Karpas-422 (cell line): ENCODE results near the gene ANKRD44. TPM values are rescaled to one million over a fixed set of nuclear protein-coding genes. Genes with fewer than 3 reads are reported as not detected.
"Not testable (repeated sequence)": the region's sequence is repeated elsewhere in the genome, so short reads cannot be mapped to it uniquely, and the experiment has no call there.

Experiments
- DNase-seq: peaks from one replicate; pipeline ENCODE4 v3.0.0-alpha.2; 2015
- H2AFZ ChIP-seq: fragments of 200-600 bp; sonication (generic); 2 replicates; pipeline ENCODE4 v1.6.1; 2014; ENCODE audit warnings: antibody characterized with exemption, low read length, mixed read lengths
- H3K27ac ChIP-seq: fragments of 200-600 bp; sonication (generic); 2 replicates; pipeline ENCODE4 v1.5.1; 2014; ENCODE audit warnings: mild to moderate bottlenecking, low read length, moderate library complexity
- H3K27me3 ChIP-seq: fragments of 200-600 bp; sonication (generic); 2 replicates; pipeline ENCODE4 v1.6.1; 2014; ENCODE audit warnings: low read length, mixed read lengths
- H3K36me3 ChIP-seq: fragments of 200-600 bp; sonication (generic); 2 replicates; pipeline ENCODE4 v1.6.1; 2014; ENCODE audit warnings: low read length, mixed read lengths; ENCODE audit not compliant: insufficient read depth
- H3K4me1 ChIP-seq: fragments of 200-600 bp; sonication (generic); 2 replicates; pipeline ENCODE4 v1.6.1; 2014; ENCODE audit warnings: mild to moderate bottlenecking, low read length, mixed read lengths
- H3K4me2 ChIP-seq: fragments of 200-600 bp; sonication (generic); 2 replicates; pipeline ENCODE4 v1.6.1; 2014; ENCODE audit warnings: low read length, low read depth, mild to moderate bottlenecking; ENCODE audit not compliant: poor library complexity, severe bottlenecking
- H3K4me3 ChIP-seq: fragments of 200-600 bp; sonication (generic); 2 replicates; pipeline ENCODE4 v1.5.1; 2014; ENCODE audit warnings: mild to moderate bottlenecking, antibody characterized with exemption, low read length, mixed read lengths
- H3K79me2 ChIP-seq: fragments of 200-600 bp; sonication (generic); 2 replicates; pipeline ENCODE4 v1.6.1; 2014; ENCODE audit warnings: mild to moderate bottlenecking, low read length, mixed read lengths
- H3K9ac ChIP-seq: fragments of 200-600 bp; sonication (generic); 2 replicates; pipeline ENCODE4 v1.6.0; 2014; ENCODE audit warnings: low read length
- H3K9me2 ChIP-seq: fragments of 200-600 bp; sonication (generic), shearing (Covaris generic); replicated peaks from 2 replicates; pipeline ENCODE4 v1.6.0; 2014; ENCODE audit warnings: mild to moderate bottlenecking, low read length, moderate library complexity; ENCODE audit not compliant: insufficient read depth
- H3K9me3 ChIP-seq: fragments of 300-700, 200-600 bp; sonication (generic); 2 replicates; pipeline ENCODE4 v1.6.1; 2014; ENCODE audit warnings: low read length, mixed read lengths
- H4K20me1 ChIP-seq: fragments of 200-600 bp; sonication (generic); 2 replicates; pipeline ENCODE4 v1.6.1; 2014; ENCODE audit warnings: mild to moderate bottlenecking, antibody characterized with exemption, low read length, low read depth; ENCODE audit not compliant: insufficient read depth
- total RNA-seq: library from RNA; depleted of rRNA; stranded (reverse); fragments of >200 nt; shearing (Covaris generic); gene quantifications from 2 replicates; pipeline ENCODE4 v1.2.3, GENCODE V29; 2014; ENCODE audit warnings: low replicate concordance

The ANKRD44 gene
- total RNA-seq, 1 experiment from 2014 or later, result 120 TPM

- Histone ChIP-seq H3K27ac (peak overlapping the region; percentile 94), H4K20me1 (no peaks in the 10 kb centered on the region), H3K36me3 (peaks cover 20% of the 10 kb centered on the region), H3K9ac (peak overlapping the region; percentile 36), H3K9me2 (no peaks in the 10 kb centered on the region), H3K4me3 (peak overlapping the region; percentile 35), H3K4me1 (peaks cover 67% of the 10 kb centered on the region), H2AFZ (no peak overlapping the region), H3K4me2 (peak overlapping the region; percentile 64), H3K27me3 (no peaks in the 10 kb centered on the region), H3K9me3 (no peaks in the 10 kb centered on the region), H3K79me2 (peaks cover 100% of the 10 kb centered on the region)
- no peak for DNase-seq
These were observed 16.3 kb downstream of the ANKRD44 start for GRCh38 chr2:197294260-197294659.

- Histone ChIP-seq H3K79me2 (peaks cover 100% of the 10 kb centered on the region), H2AFZ (no peak overlapping the region), H3K9ac (peak overlapping the region; percentile 36; the same call in 1 of the 2 replicates)
These were observed 17.1 kb downstream of the ANKRD44 start for GRCh38 chr2:197293252-197294007.

GRCh38 chr2:197292619-197293018 is 18.0 kb downstream of the ANKRD44 start:
- Histone ChIP-seq H3K27ac (peak overlapping the region; percentile 94; the same call in 1 of the 2 replicates), H3K9ac (no peak overlapping the region), H3K9me2 (no peaks in the 10 kb centered on the region)

More at GRCh38 chr2:197293252-197294007, 17.1 kb downstream of the ANKRD44 start:
- Histone ChIP-seq H3K27me3 (no peaks in the 10 kb centered on the region), H3K36me3 (peaks cover 15% of the 10 kb centered on the region), H3K4me1 (peaks cover 60% of the 10 kb centered on the region), H3K9me3 (no peaks in the 10 kb centered on the region), H4K20me1 (no peaks in the 10 kb centered on the region), H3K9me2 (no peaks in the 10 kb centered on the region), H3K4me3 (peak overlapping the region; percentile 35), H3K27ac (peak overlapping the region; percentile 94), H3K4me2 (peak overlapping the region; percentile 64)
- peak; percentile 70 for DNase-seq

GRCh38 chr2:197287596-197287932 is 23.0 kb downstream of the ANKRD44 start:
- not testable (repeated sequence) for H3K9me3 ChIP-seq, DNase-seq, H3K27ac ChIP-seq, H3K4me3 ChIP-seq, H2AFZ ChIP-seq, H3K9me2 ChIP-seq, H3K4me2 ChIP-seq, H3K27me3 ChIP-seq, H3K9ac ChIP-seq, H4K20me1 ChIP-seq
- H3K4me1 ChIP-seq, result peaks cover 44% of the 10 kb centered on the region
- peaks cover 100% of the 10 kb centered on the region for H3K79me2 ChIP-seq
- peaks cover 11% of the 10 kb centered on the region for H3K36me3 ChIP-seq

More at GRCh38 chr2:197292619-197293018, 18.0 kb downstream of the ANKRD44 start:
- Histone ChIP-seq H2AFZ (no peak overlapping the region), H3K79me2 (peaks cover 100% of the 10 kb centered on the region), H3K4me3 (no peak overlapping the region), H3K9me3 (no peaks in the 10 kb centered on the region), H3K27me3 (no peaks in the 10 kb centered on the region), H3K4me2 (no peak overlapping the region), H3K36me3 (peaks cover 12% of the 10 kb centered on the region), H4K20me1 (no peaks in the 10 kb centered on the region), H3K4me1 (peaks cover 57% of the 10 kb centered on the region)
- DNase-seq, result no peak

- Histone ChIP-seq H3K9me2 (no peaks in the 10 kb centered on the region), H3K4me3 (no peak overlapping the region), H3K9ac (no peak overlapping the region), H3K4me1 (peaks cover 50% of the 10 kb centered on the region), H3K9me3 (no peaks in the 10 kb centered on the region), H3K4me2 (no peak overlapping the region), H3K79me2 (peaks cover 99% of the 10 kb centered on the region), H3K27ac (no peak overlapping the region), H4K20me1 (no peaks in the 10 kb centered on the region), H3K27me3 (no peaks in the 10 kb centered on the region), H3K36me3 (peaks cover 6% of the 10 kb centered on the region), H2AFZ (no peak overlapping the region)
- DNase-seq, result peak; percentile 55
These were observed 23.6 kb downstream of the ANKRD44 start for GRCh38 chr2:197286805-197287595.

- H2AFZ ChIP-seq, result no peak overlapping the region
- no peaks in the 10 kb centered on the region for H3K9me3 ChIP-seq
- H3K4me3 ChIP-seq, result no peak overlapping the region
- H3K9ac ChIP-seq, result no peak overlapping the region
- H3K27ac ChIP-seq, result peak overlapping the region; percentile 3; the same call in 1 of the 2 replicates
- no peak for DNase-seq
- peaks cover 99% of the 10 kb centered on the region for H3K79me2 ChIP-seq
- no peaks in the 10 kb centered on the region for H3K9me2 ChIP-seq
- no peaks in the 10 kb centered on the region for H4K20me1 ChIP-seq
- no peak overlapping the region for H3K4me2 ChIP-seq
- H3K36me3 ChIP-seq, result no peaks in the 10 kb centered on the region
- no peaks in the 10 kb centered on the region for H3K27me3 ChIP-seq
- peaks cover 60% of the 10 kb centered on the region for H3K4me1 ChIP-seq
These were observed 25.2 kb downstream of the ANKRD44 start for GRCh38 chr2:197285361-197285760.

GRCh38 chr2:197284956-197285355 is 25.6 kb downstream of the ANKRD44 start:
- no peaks in the 10 kb centered on the region for H3K9me2 ChIP-seq
- DNase-seq, result no peak
- peaks cover 99% of the 10 kb centered on the region for H3K79me2 ChIP-seq
- no peak overlapping the region for H3K27ac ChIP-seq
- no peak overlapping the region for H3K4me3 ChIP-seq
- no peaks in the 10 kb centered on the region for H3K36me3 ChIP-seq
- no peak overlapping the region for H3K4me2 ChIP-seq
- H3K9ac ChIP-seq, result no peak overlapping the region
- H3K27me3 ChIP-seq, result no peaks in the 10 kb centered on the region
- no peaks in the 10 kb centered on the region for H4K20me1 ChIP-seq
- no peak overlapping the region for H2AFZ ChIP-seq
- H3K4me1 ChIP-seq, result peaks cover 64% of the 10 kb centered on the region
- H3K9me3 ChIP-seq, result no peaks in the 10 kb centered on the region

- H3K4me3 ChIP-seq, result no peak overlapping the region
- H2AFZ ChIP-seq, result no peak overlapping the region
- H3K4me1 ChIP-seq, result peaks cover 48% of the 10 kb centered on the region
- no peaks in the 10 kb centered on the region for H4K20me1 ChIP-seq
- H3K9ac ChIP-seq, result no peak overlapping the region
- H3K9me2 ChIP-seq, result no peaks in the 10 kb centered on the region
- H3K4me2 ChIP-seq, result peak overlapping the region; percentile 11
- H3K36me3 ChIP-seq, result no peaks in the 10 kb centered on the region
- peak; percentile 58 for DNase-seq
- peaks cover 99% of the 10 kb centered on the region for H3K79me2 ChIP-seq
- peak overlapping the region; percentile 68 for H3K27ac ChIP-seq
- no peaks in the 10 kb centered on the region for H3K27me3 ChIP-seq
- no peaks in the 10 kb centered on the region for H3K9me3 ChIP-seq
These were observed 29.2 kb downstream of the ANKRD44 start for GRCh38 chr2:197281421-197281820.
